ENCODE measurements around the gene PLA2G2F. TPM values are rescaled to one million over a fixed set of nuclear protein-coding genes. Genes with fewer than 3 reads are reported as not detected.

The PLA2G2F gene
- total RNA-seq, 1 experiment from 2014 or later = not detected

- Histone ChIP-seq H3K27ac (ENCODE audit: low read depth, low read length, poor library complexity, severe bottlenecking) (no peak overlapping the region), H3K9me3 (ENCODE audit: low read depth, low read length, poor library complexity, severe bottlenecking) (no peaks in the 10 kb centered on the region), H3K4me1 (ENCODE audit: insufficient read depth, low read length, poor library complexity, severe bottlenecking) (no peaks in the 10 kb centered on the region), H3K27me3 (replicated peaks; ENCODE audit: insufficient read depth, low read depth, low read length, poor library complexity) (peaks cover 18% of the 10 kb centered on the region), H3K36me3 (ENCODE audit: insufficient read depth, low read length, poor library complexity, severe bottlenecking) (no peaks in the 10 kb centered on the region), H3K4me3 (ENCODE audit: low read depth, low read length, poor library complexity, severe bottlenecking) (no peak overlapping the region)
- no TSS peak for BruUV-seq (replicated peaks)
- TF ChIP-seq EZH2 (IDR thresholded peaks at IDR 0.05; ENCODE audit: borderline replicate concordance, low read depth, low read length, poor library complexity, severe bottlenecking) = no peak
- TF ChIP-seq CTCF (conservative IDR thresholded peaks at IDR 0.05; ENCODE audit: low read depth, low read length) = no peak
- ChIA-PET POLR2A (ENCODE audit: low non-redundant PET) (no interaction called here), CTCF (no interaction called here)
- peak; percentile 18 for DNase-seq (ENCODE audit: low spot score)
- intact Hi-C loops (cut with micrococcal nuclease; ENCODE audit: unreplicated experiment) = no loop called here
These were observed 26.9 kb downstream of the PLA2G2F start for GRCh38 chr1:20166051-20166450.

GRCh38 chr1:20167126-20167525 lies 28.0 kb downstream of the PLA2G2F start:
- no peak for DNase-seq (ENCODE audit: low spot score)
- no peak overlapping the region for H3K27ac ChIP-seq (ENCODE audit: low read depth, low read length, poor library complexity, severe bottlenecking)
- BruUV-seq (replicated peaks) = no TSS peak
- TF ChIP-seq CTCF (conservative IDR thresholded peaks at IDR 0.05; ENCODE audit: low read depth, low read length) (no peak), EZH2 (IDR thresholded peaks at IDR 0.05; ENCODE audit: borderline replicate concordance, low read depth, low read length, poor library complexity, severe bottlenecking) (no peak)
- no peaks in the 10 kb centered on the region for H3K4me1 ChIP-seq (ENCODE audit: insufficient read depth, low read length, poor library complexity, severe bottlenecking)
- no peaks in the 10 kb centered on the region for H3K9me3 ChIP-seq (ENCODE audit: low read depth, low read length, poor library complexity, severe bottlenecking)
- peaks cover 18% of the 10 kb centered on the region for H3K27me3 ChIP-seq (replicated peaks; ENCODE audit: insufficient read depth, low read depth, low read length, poor library complexity)
- POLR2A ChIA-PET (ENCODE audit: low non-redundant PET) = no interaction called here
- CTCF ChIA-PET = no interaction called here
- intact Hi-C loops (cut with micrococcal nuclease; ENCODE audit: unreplicated experiment) = no loop called here
- no peaks in the 10 kb centered on the region for H3K36me3 ChIP-seq (ENCODE audit: insufficient read depth, low read length, poor library complexity, severe bottlenecking)
- no peak overlapping the region for H3K4me3 ChIP-seq (ENCODE audit: low read depth, low read length, poor library complexity, severe bottlenecking)

- H3K27ac ChIP-seq (ENCODE audit: low read depth, low read length, poor library complexity, severe bottlenecking) = no peak overlapping the region
- TF ChIP-seq EZH2 (IDR thresholded peaks at IDR 0.05; ENCODE audit: borderline replicate concordance, low read depth, low read length, poor library complexity, severe bottlenecking) (no peak), CTCF (conservative IDR thresholded peaks at IDR 0.05; ENCODE audit: low read depth, low read length) (no peak)
- no peak overlapping the region for H3K4me3 ChIP-seq (ENCODE audit: low read depth, low read length, poor library complexity, severe bottlenecking)
- BruUV-seq (replicated peaks) = no TSS peak
- no peak for DNase-seq (ENCODE audit: low spot score)
- intact Hi-C loops (cut with micrococcal nuclease; ENCODE audit: unreplicated experiment) = no loop called here
- ChIA-PET POLR2A (ENCODE audit: low non-redundant PET) (no interaction called here), CTCF (no interaction called here)
- H3K27me3 ChIP-seq (replicated peaks; ENCODE audit: insufficient read depth, low read depth, low read length, poor library complexity) = peaks cover 18% of the 10 kb centered on the region
- no peaks in the 10 kb centered on the region for H3K36me3 ChIP-seq (ENCODE audit: insufficient read depth, low read length, poor library complexity, severe bottlenecking)
- no peaks in the 10 kb centered on the region for H3K9me3 ChIP-seq (ENCODE audit: low read depth, low read length, poor library complexity, severe bottlenecking)
- no peaks in the 10 kb centered on the region for H3K4me1 ChIP-seq (ENCODE audit: insufficient read depth, low read length, poor library complexity, severe bottlenecking)
These were observed 29.7 kb downstream of the PLA2G2F start for GRCh38 chr1:20168564-20169491.
